IMR-90 (cell line): ENCODE measurements around the gene MAP2. TPM values are rescaled to one million over a fixed set of nuclear protein-coding genes. Genes with fewer than 3 reads are reported as not detected.

ENCODE experiments used
- ATAC-seq: fragments of 200-7000 bp; cut with Tn5 transposase; 2 replicates; pipeline ENCODE4 v1.9.1; 2020; ENCODE audit warnings: low read depth, mild to moderate bottlenecking, moderate library complexity
- BruUV-seq: library from RNA; stranded (reverse); fragments of 400-500 nt; replicated peaks from 2 replicates; lab custom pipeline; 2021; lab: Mats Ljungman, UMichigan
- CTCF ChIA-PET: fragments of 300-600 bp; formaldehyde crosslinking; extraction: SDS; loops from one replicate; lab custom pipeline; 2021; ENCODE audit warnings: antibody characterized with exemption; lab: Yijun Ruan, JAX
- POLR2A ChIA-PET: fragments of 300-600 bp; sonication (Branson Sonifier 250); formaldehyde crosslinking; loops from one replicate; lab custom pipeline; 2022; ENCODE audit warnings: antibody characterized with exemption; ENCODE audit not compliant: unreplicated experiment; lab: Charles Lee
- DNase-seq: peaks from one replicate; pipeline ENCODE4 v3.0.0; 2013
- H2AFZ ChIP-seq: replicated peaks from 2 replicates; pipeline ENCODE3; 2013; ENCODE audit warnings: low read length, mild to moderate bottlenecking; ENCODE audit not compliant: poor library complexity
- H2AK5ac ChIP-seq: 2 replicates; pipeline ENCODE4 v1.6.1; 2013; ENCODE audit warnings: low read depth, low read length, inconsistent platforms
- H2AK9ac ChIP-seq: replicated peaks from 2 replicates; pipeline ENCODE3; 2013; ENCODE audit warnings: mild to moderate bottlenecking, low read depth, low read length, moderate library complexity; ENCODE audit not compliant: poor library complexity
- H2BK120ac ChIP-seq: 2 replicates; pipeline ENCODE4 v1.6.1; 2013; ENCODE audit warnings: low read depth, low read length, inconsistent platforms
- H2BK15ac ChIP-seq: 3 replicates; pipeline ENCODE4 v1.6.1; 2013; ENCODE audit warnings: low read depth, low read length, inconsistent platforms
- H2BK20ac ChIP-seq: 2 replicates; pipeline ENCODE4 v1.6.1; 2013; ENCODE audit warnings: low read depth, mild to moderate bottlenecking, inconsistent platforms, low read length, moderate library complexity
- H2BK5ac ChIP-seq: 2 replicates; pipeline ENCODE4 v1.6.1; 2013; ENCODE audit warnings: mild to moderate bottlenecking, low read depth, low read length, inconsistent platforms; ENCODE audit not compliant: poor library complexity, severe bottlenecking
- H3K14ac ChIP-seq: replicated peaks from 2 replicates; pipeline ENCODE4 v1.6.1; 2013; ENCODE audit warnings: low read depth, low read length, inconsistent platforms
- H3K18ac ChIP-seq: 2 replicates; pipeline ENCODE4 v1.6.1; 2013; ENCODE audit warnings: low read depth, low read length, control low read depth
- H3K23ac ChIP-seq: 2 replicates; pipeline ENCODE4 v1.6.1; 2013; ENCODE audit warnings: low read depth, low read length, inconsistent platforms
- H3K27ac ChIP-seq: 2 replicates; pipeline ENCODE4 v1.5.1; 2013; ENCODE audit warnings: mild to moderate bottlenecking, control low read depth, low read length; ENCODE audit not compliant: insufficient read depth
- H3K27me3 ChIP-seq: 2 replicates; pipeline ENCODE4 v1.6.1; 2013; ENCODE audit warnings: low read length; ENCODE audit not compliant: control insufficient read depth, insufficient read depth
- H3K36me3 ChIP-seq: 2 replicates; pipeline ENCODE4 v1.6.1; 2013; ENCODE audit warnings: low read length, mixed read lengths; ENCODE audit not compliant: control insufficient read depth, insufficient read depth
- H3K4ac ChIP-seq: 2 replicates; pipeline ENCODE4 v1.6.1; 2013; ENCODE audit warnings: low read depth, low read length, inconsistent platforms
- H3K4me1 ChIP-seq: 2 replicates; pipeline ENCODE4 v1.6.1; 2013; ENCODE audit warnings: low read length, mixed read lengths; ENCODE audit not compliant: control insufficient read depth, insufficient read depth
- H3K4me2 ChIP-seq: 2 replicates; pipeline ENCODE4 v1.6.1; 2013; ENCODE audit warnings: low read depth, mild to moderate bottlenecking, control low read depth, low read length, moderate library complexity
- H3K4me3 ChIP-seq: 2 replicates; pipeline ENCODE4 v1.5.1; 2013; ENCODE audit warnings: low read depth, mild to moderate bottlenecking, control low read depth, low read length, moderate library complexity; ENCODE audit not compliant: insufficient read depth
- H3K56ac ChIP-seq: 2 replicates; pipeline ENCODE4 v1.6.1; 2013; ENCODE audit warnings: low read length, inconsistent platforms; ENCODE audit not compliant: insufficient read depth; ENCODE audit errors: extremely low read depth
- H3K79me1 ChIP-seq, 2 experiments: 2 replicates each; pipeline ENCODE4 v1.6.1; 2013; ENCODE audit warnings: low read length in 2 of 2, inconsistent platforms in 1 of 2, low read depth in 1 of 2
- H3K9ac ChIP-seq: 2 replicates; pipeline ENCODE4 v1.6.1; 2013; ENCODE audit warnings: low read depth, low read length, control low read depth
- H3K9me1 ChIP-seq: 2 replicates; pipeline ENCODE4 v1.6.1; 2013; ENCODE audit warnings: low read length, inconsistent platforms; ENCODE audit not compliant: insufficient read depth
- H3K9me3 ChIP-seq: 2 replicates; pipeline ENCODE4 v1.6.1; 2013; ENCODE audit warnings: low read length; ENCODE audit not compliant: control insufficient read depth, insufficient read depth
- H4K20me1 ChIP-seq: 2 replicates; pipeline ENCODE4 v1.6.1; 2013; ENCODE audit warnings: low read length, inconsistent platforms; ENCODE audit not compliant: insufficient read depth
- H4K5ac ChIP-seq: 2 replicates; pipeline ENCODE4 v1.6.1; 2013; ENCODE audit warnings: mild to moderate bottlenecking, low read depth, low read length, control low read depth
- H4K8ac ChIP-seq, 2 experiments: 2 replicates each; pipeline ENCODE4 v1.6.1; 2013; ENCODE audit warnings: low read depth in 2 of 2, low read length in 2 of 2, control low read depth in 1 of 2, inconsistent platforms in 1 of 2
- H4K91ac ChIP-seq: 2 replicates; pipeline ENCODE4 v1.6.1; 2013; ENCODE audit warnings: low read depth, low read length, inconsistent platforms; ENCODE audit not compliant: insufficient read depth
- BHLHE40 ChIP-seq: fragments of 150-350 bp; IDR thresholded peaks from 2 replicates; pipeline ENCODE4 v1.6.1; 2016; ENCODE audit warnings: mild to moderate bottlenecking, low read depth, low read length
- CEBPB ChIP-seq: IDR thresholded peaks from 2 replicates; pipeline ENCODE4 v1.6.1; 2012; ENCODE audit warnings: low read depth, low read length, improper control_type of control experiment
- FOS ChIP-seq: fragments of 150-350 bp; IDR thresholded peaks from 2 replicates; pipeline ENCODE4 v1.6.1; 2016; ENCODE audit warnings: low read depth, low read length
- MAFK ChIP-seq: IDR thresholded peaks from 2 replicates; pipeline ENCODE4 v1.6.1; 2012; ENCODE audit warnings: low read depth, low read length, improper control_type of control experiment
- MAZ ChIP-seq: IDR thresholded peaks from 2 replicates; pipeline ENCODE4 v1.6.1; 2012; ENCODE audit warnings: low read depth, mild to moderate bottlenecking, low read length, improper control_type of control experiment, moderate library complexity, borderline replicate concordance
- MXI1 ChIP-seq: IDR thresholded peaks from 2 replicates; pipeline ENCODE4 v1.6.1; 2012; ENCODE audit warnings: low read depth, mild to moderate bottlenecking, low read length, moderate library complexity, borderline replicate concordance
- NFE2L2 ChIP-seq: fragments of 150-350 bp; IDR thresholded peaks from 2 replicates; pipeline ENCODE4 v1.6.1; 2016; ENCODE audit warnings: low read depth, mild to moderate bottlenecking, low read length
- POLR2A ChIP-seq: IDR thresholded peaks from 2 replicates; pipeline ENCODE4 v1.6.1; 2012; ENCODE audit warnings: mild to moderate bottlenecking, low read depth, low read length
- RAD21 ChIP-seq: IDR thresholded peaks from 2 replicates; pipeline ENCODE4 v1.6.1; 2012; ENCODE audit warnings: low read length, improper control_type of control experiment
- RCOR1 ChIP-seq: IDR thresholded peaks from 2 replicates; pipeline ENCODE4 v1.6.1; 2012; ENCODE audit warnings: mild to moderate bottlenecking, low read length, improper control_type of control experiment; ENCODE audit not compliant: insufficient replicate concordance
- RFX5 ChIP-seq: IDR thresholded peaks from 2 replicates; pipeline ENCODE4 v1.8.0; 2012; ENCODE audit warnings: low read depth, mild to moderate bottlenecking, low read length, moderate library complexity
- WGBS, 2 experiments: methylation state at CpG; one replicate each; pipeline versions ENCODE4 v1.1.5 to v1.1.7; 2013; ENCODE audit warnings: missing lambda C conversion rate in 2 of 2; ENCODE audit not compliant: insufficient read length in 1 of 2; ENCODE audit errors: extremely low coverage in 2 of 2; 5-methylcytosine and 5-hydroxymethylcytosine counted together
- dilution Hi-C: fragments of 300-500 bp; cut with HindIII; formaldehyde crosslinking; loops from one replicate; pipeline ENCODE4 v1.14.3; 2018; ENCODE audit warnings: low sequenced_read_pairs; ENCODE audit not compliant: unreplicated experiment
- in situ Hi-C: fragments of 300-500 bp; cut with MboI; formaldehyde crosslinking; loops from 3 replicates; pipeline ENCODE4 v1.14.3; 2019; ENCODE audit warnings: low sequenced_read_pairs, inconsistent platforms, mixed read lengths
- intact Hi-C: fragments of 100-400 bp; cut with micrococcal nuclease; formaldehyde crosslinking; loops from 2 replicates; pipeline ENCODE4 v1.10.0; 2022
- polyA plus RNA-seq, 3 experiments: library from polyadenylated mRNA; depleted of rRNA; stranded (reverse); fragments of >200 nt; gene quantifications; 2 replicates each; pipeline ENCODE4 v1.2.3, GENCODE V29; 2012; ENCODE audit warnings: low replicate concordance in 1 of 3
- total RNA-seq: library from RNA; depleted of rRNA; stranded (reverse); fragments of >200 nt; gene quantifications from 2 replicates; pipeline ENCODE4 v1.2.3, GENCODE V29; 2012
- TF ChIP-seq, protein P1 (sequence below): fragments of 150-350 bp; IDR thresholded peaks from 2 replicates; pipeline ENCODE4 v1.6.1; 2016; ENCODE audit warnings: low read depth, mild to moderate bottlenecking, low read length, moderate library complexity, borderline replicate concordance

MAP2 gene
- total and polyA plus RNA-seq, 2 of the 4 experiments (the other 2 are of a cell fraction): 0.29 to 0.36 TPM

- no peak overlapping the region for H2AK5ac ChIP-seq
- in situ Hi-C loops: no loop called here
- CTCF ChIA-PET: no interaction called here
Observed at GRCh38 chr2:209442939-209443338, 19.1 kb downstream of the MAP2 start.

More at GRCh38 chr2:209442939-209443338, 19.1 kb downstream of the MAP2 start:
- no peaks in the 10 kb centered on the region for H4K20me1 ChIP-seq
- no peaks in the 10 kb centered on the region for H3K9me3 ChIP-seq
- H3K18ac ChIP-seq: no peak overlapping the region
- H3K23ac ChIP-seq: no peak overlapping the region
- no peak overlapping the region for H3K56ac ChIP-seq
- no peak overlapping the region for H4K5ac ChIP-seq
- no peak overlapping the region for H3K27ac ChIP-seq
- no peak overlapping the region for H3K4me3 ChIP-seq
- H4K8ac ChIP-seq: no peak overlapping the region
- H2BK120ac ChIP-seq: no peak overlapping the region
- no peak overlapping the region for H3K9ac ChIP-seq
- H3K27me3 ChIP-seq: no peaks in the 10 kb centered on the region
- WGBS, 2 experiments: no CpG with 5 or more reads among the region's 1 CpG
- no peak overlapping the region for H4K91ac ChIP-seq
- no peaks in the 10 kb centered on the region for H3K79me1 ChIP-seq
- ATAC-seq (no peak), DNase-seq (no peak)
- no TSS peak for BruUV-seq
- intact Hi-C loops (no loop called here), dilution Hi-C loops (no loop called here)
- POLR2A ChIA-PET: no interaction called here
- no peak overlapping the region for H3K4me2 ChIP-seq
- H2AFZ ChIP-seq: no peak overlapping the region
- no peak overlapping the region for H2BK5ac ChIP-seq
- H3K4me1 ChIP-seq: no peaks in the 10 kb centered on the region
- H2BK15ac ChIP-seq: no peak overlapping the region
- H2BK20ac ChIP-seq: no peak overlapping the region
- TF ChIP-seq RCOR1: no peak
- TF ChIP-seq POLR2A: no peak
- TF ChIP-seq CEBPB: no peak
- TF ChIP-seq MAZ: no peak
- TF ChIP-seq NFE2L2: no peak
- no peak for TF ChIP-seq BHLHE40
- TF ChIP-seq MAFK: no peak
- no peak for TF ChIP-seq RAD21
- no peak for TF ChIP-seq MXI1
- TF ChIP-seq RFX5: no peak
- TF ChIP-seq, protein P1, sequence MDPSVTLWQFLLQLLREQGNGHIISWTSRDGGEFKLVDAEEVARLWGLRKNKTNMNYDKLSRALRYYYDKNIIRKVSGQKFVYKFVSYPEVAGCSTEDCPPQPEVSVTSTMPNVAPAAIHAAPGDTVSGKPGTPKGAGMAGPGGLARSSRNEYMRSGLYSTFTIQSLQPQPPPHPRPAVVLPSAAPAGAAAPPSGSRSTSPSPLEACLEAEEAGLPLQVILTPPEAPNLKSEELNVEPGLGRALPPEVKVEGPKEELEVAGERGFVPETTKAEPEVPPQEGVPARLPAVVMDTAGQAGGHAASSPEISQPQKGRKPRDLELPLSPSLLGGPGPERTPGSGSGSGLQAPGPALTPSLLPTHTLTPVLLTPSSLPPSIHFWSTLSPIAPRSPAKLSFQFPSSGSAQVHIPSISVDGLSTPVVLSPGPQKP: no peak
- TF ChIP-seq FOS: no peak
- no peak overlapping the region for H2AK9ac ChIP-seq
- no peak overlapping the region for H3K14ac ChIP-seq
- H3K9me1 ChIP-seq: no peaks in the 10 kb centered on the region
- no peak overlapping the region for H3K4ac ChIP-seq
- no peaks in the 10 kb centered on the region for H3K36me3 ChIP-seq
